Testis (tissue), 3 donors: Measurements from ENCODE around the gene NOTCH1. TPM values are rescaled to one million over a fixed set of nuclear protein-coding genes. Genes with fewer than 3 reads are reported as not detected.

Experiments
- DNase-seq: peaks from one replicate; pipeline ENCODE4 v3.0.0-alpha.2; 2019
- H3K27ac ChIP-seq, 2 donors: fragments of 200-600 bp; sonication (generic); one replicate each; pipeline ENCODE4 v1.5.1; 2019
- H3K27me3 ChIP-seq: fragments of 200-600 bp; sonication (generic); one replicate; pipeline ENCODE4 v1.5.1; 2019
- H3K36me3 ChIP-seq: fragments of 200-600 bp; sonication (generic); one replicate; pipeline ENCODE4 v1.5.1; 2017; ENCODE audit warnings: low read depth; ENCODE audit errors: missing control alignments
- H3K4me1 ChIP-seq: fragments of 200-600 bp; sonication (generic); one replicate; pipeline ENCODE4 v1.5.1; 2019
- H3K4me3 ChIP-seq, 2 donors: fragments of 200-600 bp; sonication (generic); one replicate each; pipeline ENCODE4 v1.5.1; 2017 to 2019
- H3K9me3 ChIP-seq: fragments of 200-600 bp; sonication (generic); one replicate; pipeline ENCODE4 v1.5.1; 2017
- CTCF ChIP-seq, 3 experiments: fragments of 450-650 bp in 2 of 3; fragments of 200-600 bp in 1 of 3; sonication (generic) in 1 of 3; IDR thresholded peaks; one replicate each; pipeline ENCODE4 v1.5.1; 2016 to 2019; ENCODE audit warnings: antibody characterized with exemption in 3 of 3, mild to moderate bottlenecking in 2 of 3, moderate library complexity in 1 of 3
- POLR2A ChIP-seq: fragments of 450-650 bp; IDR thresholded peaks from one replicate; pipeline ENCODE4 v1.6.1; 2017; ENCODE audit warnings: antibody characterized with exemption, mild to moderate bottlenecking, moderate library complexity
- WGBS, 2 donors: methylation state at CpG; one replicate each; pipeline ENCODE4 v1.1.5; 2018; 5-methylcytosine and 5-hydroxymethylcytosine counted together
- intact Hi-C: fragments of 100-400 bp; cut with DNase I; formaldehyde crosslinking; loops from one replicate; pipeline ENCODE4 v1.15.1; 2023; ENCODE audit warnings: low total_unique reads
- polyA plus RNA-seq: library from polyadenylated mRNA; stranded (reverse); fragments of 350-450 nt; fragmentation: Illumina TruSeq; extraction: RNeasy Lipid Tissue Mini Kit (QIAGEN cat#74804); gene quantifications from one replicate; pipeline ENCODE4 v1.2.3, GENCODE V29; 2014; ENCODE audit warnings: low read depth, low replicate concordance; ENCODE audit not compliant: insufficient read depth
- total RNA-seq, 2 donors: library from RNA; depleted of rRNA; stranded (reverse); fragments of >200 nt; gene quantifications; one replicate each; pipeline ENCODE4 v1.2.3, GENCODE V29; 2016

The NOTCH1 gene
- total and polyA plus RNA-seq, 3 donors from 2014 or later = 7.2 to 34.1 (median 32.4) TPM

DNA sequence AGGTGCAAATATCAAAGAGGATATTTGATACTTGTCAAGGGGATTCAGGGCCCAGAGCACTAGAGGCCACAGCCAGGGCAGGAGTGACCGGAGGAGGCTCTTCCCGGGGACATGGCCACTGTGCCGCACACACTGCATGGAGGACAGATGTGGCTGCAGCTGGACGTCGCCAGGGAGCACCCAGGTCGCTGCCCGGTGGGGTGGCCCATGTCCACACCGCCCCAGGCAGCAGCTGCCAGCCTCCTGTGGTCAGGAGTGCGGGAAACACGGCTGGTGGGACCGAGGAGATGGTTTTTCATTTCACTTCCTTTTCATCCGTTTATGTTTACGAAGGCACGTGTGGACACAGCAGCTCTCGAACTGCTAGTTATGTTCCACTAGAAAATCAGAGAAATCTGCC, 78.1 kb downstream of the NOTCH1 start:
- Histone ChIP-seq H3K4me3 (no peak overlapping the region), H3K9me3 (no peaks in the 10 kb centered on the region), H3K4me1 (peaks cover 5% of the 10 kb centered on the region), H3K27me3 (no peaks in the 10 kb centered on the region), H3K36me3 (no peaks in the 10 kb centered on the region), H3K27ac (no peak overlapping the region)
- DNase-seq = no peak
- TF ChIP-seq POLR2A = no peak
- TF ChIP-seq CTCF (IDR thresholded peaks at IDR 0.05) = no peak
- 88 to 90% methylated on average over 14 to 15 of the region's 15 CpGs for WGBS, 2 donors
- intact Hi-C loops = no loop called here

- H3K27ac ChIP-seq = no peak overlapping the region
- no peak overlapping the region for H3K4me3 ChIP-seq
- no peaks in the 10 kb centered on the region for H3K27me3 ChIP-seq
- no peak for DNase-seq
- no peaks in the 10 kb centered on the region for H3K36me3 ChIP-seq
- no peaks in the 10 kb centered on the region for H3K9me3 ChIP-seq
- peaks cover 5% of the 10 kb centered on the region for H3K4me1 ChIP-seq
- TF ChIP-seq POLR2A = no peak
- no peak for TF ChIP-seq CTCF (IDR thresholded peaks at IDR 0.05)
- 91 to 95% methylated on average over 27 to 30 of the region's 30 CpGs for WGBS, 2 donors
- intact Hi-C loops = no loop called here
These were observed 79.7 kb downstream of the NOTCH1 start for GRCh38 chr9:136466155-136466541.

GRCh38 chr9:136465500-136466154, 80.2 kb downstream of the NOTCH1 start:
- no peak overlapping the region for H3K4me3 ChIP-seq
- intact Hi-C loops = no loop called here
- H3K36me3 ChIP-seq = no peaks in the 10 kb centered on the region
- no peak for DNase-seq
- no peaks in the 10 kb centered on the region for H3K9me3 ChIP-seq
- no peaks in the 10 kb centered on the region for H3K27me3 ChIP-seq
- WGBS, 2 donors = 94 to 95% methylated on average over 16 to 27 of the region's 27 CpGs
- H3K27ac ChIP-seq = no peak overlapping the region
- H3K4me1 ChIP-seq = peaks cover 5% of the 10 kb centered on the region
- TF ChIP-seq POLR2A = no peak
- no peak for TF ChIP-seq CTCF (IDR thresholded peaks at IDR 0.05)

DNA sequence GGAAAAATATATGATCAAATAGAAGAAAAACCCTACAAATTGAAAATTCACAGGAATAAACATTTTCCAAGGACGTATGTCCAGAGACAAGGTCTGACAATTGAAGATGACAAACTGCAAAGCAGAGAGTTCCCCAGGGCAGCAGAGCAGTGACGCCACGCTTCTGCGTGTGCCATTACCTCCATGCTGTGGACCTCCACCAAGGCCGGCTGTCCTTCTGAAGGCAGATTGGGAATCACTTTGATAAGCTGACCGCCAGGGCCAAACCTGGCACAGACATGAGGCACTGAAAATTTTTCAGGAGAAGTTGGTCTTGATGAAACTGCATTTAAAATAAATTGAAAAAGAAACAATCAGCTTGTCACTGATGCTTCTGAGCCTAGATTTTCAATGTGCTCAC, 81.6 kb downstream of the NOTCH1 start:
- TF ChIP-seq POLR2A (no peak), CTCF (IDR thresholded peaks at IDR 0.05) (no peak)
- no peaks in the 10 kb centered on the region for H3K36me3 ChIP-seq
- no peak for DNase-seq
- no peaks in the 10 kb centered on the region for H3K9me3 ChIP-seq
- no peaks in the 10 kb centered on the region for H3K4me1 ChIP-seq
- intact Hi-C loops = no loop called here
- no peak overlapping the region for H3K4me3 ChIP-seq
- H3K27me3 ChIP-seq = no peaks in the 10 kb centered on the region
- WGBS, 2 donors = 85 to 91% methylated on average over 6 of the region's 6 CpGs
- no peak overlapping the region for H3K27ac ChIP-seq

DNA sequence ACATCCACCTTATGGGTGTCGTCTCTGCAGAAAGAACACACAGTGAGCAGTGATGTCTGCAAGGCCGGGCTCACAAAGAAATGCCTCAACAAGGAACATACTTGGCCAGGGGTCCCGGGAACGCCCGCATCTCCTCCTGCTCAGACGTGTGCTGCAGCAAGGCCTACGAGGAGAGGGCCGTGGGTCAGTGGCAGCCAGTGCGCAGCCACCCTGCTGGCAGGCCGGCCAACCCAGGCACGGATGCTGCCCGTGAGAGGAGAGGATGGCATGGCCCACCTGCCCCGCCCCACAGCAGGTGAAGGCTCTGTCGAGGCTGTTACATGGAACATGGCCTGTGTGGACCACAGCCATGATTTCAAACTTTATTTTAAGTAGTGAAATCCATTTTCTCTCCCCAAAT, 82.3 kb downstream of the NOTCH1 start:
- DNase-seq = no peak
- intact Hi-C loops = no loop called here
- no peaks in the 10 kb centered on the region for H3K4me1 ChIP-seq
- H3K4me3 ChIP-seq = no peak overlapping the region
- no peak for TF ChIP-seq CTCF (IDR thresholded peaks at IDR 0.05)
- no peak for TF ChIP-seq POLR2A
- H3K36me3 ChIP-seq = peaks cover 6% of the 10 kb centered on the region
- H3K9me3 ChIP-seq = no peaks in the 10 kb centered on the region
- 91 to 94% methylated on average over 14 of the region's 14 CpGs for WGBS, 2 donors
- no peaks in the 10 kb centered on the region for H3K27me3 ChIP-seq
- no peak overlapping the region for H3K27ac ChIP-seq
